Measurements from ENCODE around the gene GRIN3B. TPM values are rescaled to one million over a fixed set of nuclear protein-coding genes. Genes with fewer than 3 reads are reported as not detected.

The GRIN3B gene
- total and polyA plus RNA-seq, 9 of the 15 experiments (the other 6 are each of a cell fraction or from before 2014, with no cell fraction given), result 0.06 to 0.95 (median 0.19) TPM; not detected in 6

- TF ChIP-seq ETS2 (tag; IDR thresholded peaks at IDR 0.05; ENCODE audit: borderline replicate concordance, poor library complexity, severe bottlenecking) (no peak), MBD1 (CRISPR knock-in tag; IDR thresholded peaks at IDR 0.05) (no peak), E4F1 (CRISPR knock-in tag; IDR thresholded peaks at IDR 0.05; ENCODE audit: borderline replicate concordance) (no peak), SIRT6 (IDR thresholded peaks at IDR 0.05; ENCODE audit: low read depth, low read length) (no peak), STAT5A (IDR thresholded peaks at IDR 0.05; ENCODE audit: borderline replicate concordance, low read length) (peak; percentile 57; the same call in 1 of the 2 replicates), TFAM (CRISPR knock-in tag; conservative IDR thresholded peaks at IDR 0.05) (no peak), MITF (IDR thresholded peaks at IDR 0.05) (no peak), ETV1 (tag; conservative IDR thresholded peaks at IDR 0.05; ENCODE audit: low read depth) (peak; percentile 47; the same call in 1 of the 2 replicates), ZNF398 (CRISPR knock-in tag; IDR thresholded peaks at IDR 0.05) (no peak), ZNF217 (CRISPR knock-in tag; IDR thresholded peaks at IDR 0.05) (no peak), SMARCA5 (IDR thresholded peaks at IDR 0.05) (peak; percentile 99), STAT5B (CRISPR knock-in tag; IDR thresholded peaks at IDR 0.05) (no peak), NBN (IDR thresholded peaks at IDR 0.05; ENCODE audit: low read depth) (peak; percentile 75; the same call in 1 of the 2 replicates), SMARCA4 (IDR thresholded peaks at IDR 0.05) (no peak; the same call in 1 of the 2 replicates), MBD2 (IDR thresholded peaks at IDR 0.05; ENCODE audit: borderline replicate concordance, low read depth) (peak; percentile 98), LCOR (CRISPR knock-in tag; IDR thresholded peaks at IDR 0.05) (peak; percentile 94), POLR2A (conservative IDR thresholded peaks at IDR 0.05) (no peak), KDM4B (IDR thresholded peaks at IDR 0.05; ENCODE audit: borderline replicate concordance in 2 of 2, low read depth in 1 of 2) (no peak), ZNF57 (CRISPR knock-in tag; IDR thresholded peaks at IDR 0.05) (no peak), DIDO1 (tag; IDR thresholded peaks at IDR 0.05; ENCODE audit: low read depth) (no peak)
Measured at GRCh38 chr19:1040476-1041271, 40.5 kb downstream of the GRIN3B start (continued).

Data from K562 (cell line).